ACHN (cell line): ENCODE data around the gene LEMD2.

Source experiments
- DNase-seq: peaks from one replicate; pipeline ENCODE4 v3.0.0-alpha.2; 2015
- in situ Hi-C: cut with HindIII; loops from 2 replicates; pipeline ENCODE4 v1.10.0; 2017; ENCODE audit warnings: low sequenced_read_pairs, low pct_ligation_motif_present, low pct_unique_long_range_greater_than_20kb

The LEMD2 gene

DNA sequence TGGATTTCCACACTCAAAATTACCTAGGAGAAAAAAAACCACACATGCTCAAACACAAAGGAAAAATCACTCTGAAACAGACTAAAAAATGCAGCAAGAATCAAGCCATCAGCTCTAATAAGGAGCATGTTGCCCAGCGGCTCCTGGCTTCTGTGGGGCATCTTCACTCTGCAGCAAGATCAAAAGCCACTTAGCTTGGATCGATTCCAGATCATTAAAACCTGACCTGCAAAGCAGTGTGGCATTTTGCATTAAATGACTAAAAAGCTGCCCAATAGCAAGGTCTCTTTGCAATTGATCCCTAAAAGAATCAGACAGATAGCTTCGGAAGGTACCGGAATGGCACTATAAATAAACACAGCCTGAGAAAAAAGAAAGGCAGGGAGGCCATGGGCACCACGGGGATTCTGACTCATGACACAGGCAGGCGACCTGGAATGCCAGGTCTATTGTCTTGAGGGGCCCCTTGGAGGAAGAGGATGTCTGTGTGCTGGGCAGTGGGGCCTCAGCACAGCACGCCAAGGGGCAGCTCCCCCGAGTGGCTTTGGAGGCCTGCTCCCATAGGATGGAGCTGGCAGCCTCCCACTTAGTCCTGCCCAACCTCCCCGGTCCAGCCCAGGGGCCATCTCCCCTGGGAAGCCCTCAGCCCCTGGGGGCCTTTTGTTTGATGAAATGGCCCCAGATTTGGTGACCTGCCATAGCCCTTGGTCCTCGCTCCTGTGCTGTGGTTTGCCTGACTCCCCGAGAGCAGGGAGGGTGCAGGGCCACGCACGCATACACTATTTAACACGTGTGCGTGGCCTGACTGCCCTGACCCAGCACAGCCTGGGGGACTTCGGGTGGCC lies 7.6 kb downstream of the LEMD2 start:
- in situ Hi-C loops, result no loop called here
- DNase-seq, result peak; percentile 68

DNA sequence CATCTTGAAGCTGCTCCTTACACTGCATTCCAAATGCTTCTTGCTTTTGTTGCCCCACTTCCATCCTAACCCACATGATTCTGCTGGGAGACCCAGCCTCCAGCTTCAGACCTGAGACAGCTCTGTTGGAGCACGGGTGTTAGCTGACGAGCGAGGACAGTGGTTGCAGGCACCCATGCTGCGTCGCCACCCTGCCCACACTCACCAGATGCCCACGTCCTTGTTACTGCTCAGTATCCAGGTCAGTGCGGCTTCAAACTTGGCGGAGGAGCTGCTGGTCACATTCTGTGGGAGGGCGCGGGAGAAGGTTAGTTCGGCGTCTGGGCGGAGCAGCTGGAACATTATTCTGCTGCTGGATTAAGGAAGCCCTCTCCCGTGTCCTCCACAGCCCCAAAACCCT lies 9.0 kb downstream of the LEMD2 start:
- in situ Hi-C loops, result no loop called here
- no peak for DNase-seq

DNA sequence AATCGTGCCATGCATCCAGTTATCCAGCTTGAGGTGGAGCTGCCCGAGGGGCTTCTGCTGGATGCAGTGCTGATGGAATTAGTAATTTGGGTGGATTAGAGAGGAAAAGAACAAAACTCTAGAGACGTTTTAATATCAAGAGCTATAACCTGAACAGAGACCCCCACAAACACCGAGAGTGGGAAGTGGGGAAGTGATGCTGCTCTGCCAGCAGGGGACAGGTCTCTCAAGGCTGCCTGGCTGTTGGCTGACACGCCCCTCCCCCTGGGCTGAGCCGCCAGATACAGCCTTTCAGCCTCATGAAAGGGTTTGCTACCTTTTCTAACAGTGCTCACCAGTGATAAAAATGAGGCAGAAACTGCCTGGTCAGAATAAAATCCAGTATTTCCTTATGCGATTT lies 9.6 kb downstream of the LEMD2 start:
- in situ Hi-C loops, result no loop called here
- DNase-seq, result no peak

DNA sequence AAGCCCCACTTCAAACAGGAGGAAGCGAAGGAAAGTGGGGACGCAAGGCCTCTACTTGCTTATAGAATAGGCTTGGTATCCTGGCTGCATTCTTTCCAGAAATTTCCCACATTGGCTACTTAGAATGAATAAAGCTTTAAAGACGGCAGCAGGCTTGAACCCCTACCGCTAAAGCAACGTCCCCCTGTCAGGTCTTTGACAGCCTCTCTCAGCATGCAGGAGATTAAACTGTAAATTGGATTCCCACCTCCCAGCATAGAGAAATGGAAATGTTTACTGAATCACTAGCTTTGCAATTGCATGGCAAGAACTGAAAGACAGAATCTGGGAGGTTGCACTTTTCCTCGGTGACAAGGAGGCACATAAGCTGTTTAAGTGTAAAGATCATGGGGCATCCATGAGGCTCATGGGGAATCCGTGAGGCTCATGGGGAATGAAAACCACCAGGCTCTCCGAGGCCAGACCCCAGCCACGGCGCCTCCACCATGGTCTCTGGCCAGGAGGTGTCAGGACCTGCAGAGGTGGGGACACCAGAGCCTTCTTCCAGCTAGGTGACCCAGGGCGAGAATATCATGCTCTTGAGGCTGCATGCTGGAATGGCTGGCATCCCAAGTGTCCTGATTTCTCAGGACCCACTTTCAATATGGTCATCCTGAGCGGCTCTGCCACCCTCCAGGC lies 10.3 kb downstream of the LEMD2 start:
- DNase-seq, result no peak
- in situ Hi-C loops, result no loop called here

DNA sequence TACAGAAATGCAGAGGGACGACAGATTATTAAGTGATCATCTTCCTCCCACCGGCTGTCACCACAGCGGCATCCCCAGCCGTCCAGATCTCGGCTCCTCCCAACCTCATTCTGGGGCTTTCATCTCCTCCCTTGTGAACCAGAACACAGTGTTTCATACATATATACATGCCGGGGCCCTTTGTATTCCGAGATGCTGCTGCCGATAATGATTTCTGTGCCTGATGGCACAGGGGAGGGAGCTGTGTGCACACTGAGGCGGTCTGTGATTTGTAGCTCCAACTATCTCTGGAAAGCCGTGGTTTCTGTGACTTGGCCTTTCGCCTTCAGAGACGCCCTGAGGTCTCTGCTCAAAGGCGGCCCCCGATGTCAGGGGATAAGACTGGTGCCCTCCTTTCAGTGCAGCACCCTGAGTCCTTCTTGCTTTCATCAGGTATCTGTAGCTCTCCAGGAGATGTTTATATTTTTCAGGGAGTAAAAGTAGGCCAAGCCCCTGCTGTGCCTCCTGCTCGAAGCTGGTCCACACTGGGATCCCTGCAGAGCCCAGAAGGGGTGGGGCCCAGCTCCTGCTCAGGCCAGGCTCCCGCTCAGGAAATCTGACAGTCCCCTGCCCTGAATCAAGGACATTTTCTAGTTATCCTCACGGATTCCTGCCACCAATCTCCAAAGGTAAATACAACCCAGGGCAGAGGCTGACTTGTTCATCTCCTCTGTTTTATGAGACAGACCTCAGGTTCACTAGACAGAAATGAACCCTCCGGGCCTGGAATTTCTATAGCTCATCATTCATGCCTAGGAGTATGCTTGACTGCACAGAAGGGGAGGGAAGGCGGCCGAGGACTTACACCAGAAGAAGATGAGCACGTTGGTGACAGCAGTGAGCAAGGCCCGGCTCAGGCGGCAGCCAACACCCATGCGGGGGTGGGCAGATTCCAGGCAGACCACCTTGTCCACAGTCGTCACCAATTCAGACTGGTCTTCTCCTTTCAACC lies 11.2 kb downstream of the LEMD2 start:
- in situ Hi-C loops, result no loop called here
- DNase-seq, result no peak

DNA sequence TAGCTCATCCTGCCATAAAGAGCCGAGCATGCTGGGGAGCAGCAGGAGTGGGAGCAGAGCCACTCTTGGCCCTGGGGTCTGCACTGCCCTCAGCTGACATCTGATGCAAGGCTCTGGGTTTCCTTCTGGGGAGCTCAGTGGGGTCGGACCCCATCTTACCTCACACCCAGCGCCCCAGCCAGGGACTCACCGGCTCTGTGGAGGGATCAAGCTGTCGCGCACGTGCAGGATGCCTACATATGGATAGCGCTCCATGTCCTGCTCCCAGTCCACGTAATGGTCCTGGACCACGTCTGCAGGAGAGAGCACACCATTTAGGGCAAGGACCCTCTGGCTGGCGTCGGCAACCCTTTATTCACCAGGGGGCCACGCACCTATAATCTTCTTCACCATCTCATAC lies 12.2 kb downstream of the LEMD2 start:
- in situ Hi-C loops, result no loop called here

DNA sequence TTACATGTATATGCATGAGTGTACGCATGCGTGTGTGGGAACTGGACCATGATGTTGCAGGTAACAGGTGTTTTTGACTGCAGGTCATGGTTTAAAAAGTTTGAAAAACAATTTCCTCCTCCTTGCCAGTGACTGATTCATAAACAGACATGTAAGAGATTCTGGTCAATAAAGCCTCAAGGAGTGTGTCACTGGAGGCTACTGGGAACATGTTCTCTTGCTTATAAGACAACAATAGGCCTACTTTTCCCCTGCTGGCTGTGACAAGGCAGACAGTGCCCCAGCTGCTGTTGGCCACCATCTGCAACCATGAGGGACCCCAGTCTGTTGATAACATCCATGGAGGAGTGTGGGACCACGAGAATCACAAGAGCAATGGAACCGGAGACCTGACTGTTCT lies 12.7 kb downstream of the LEMD2 start:
- in situ Hi-C loops, result no loop called here
- no peak for DNase-seq

More for the DNA sequence above, 12.2 kb downstream of the LEMD2 start:
- DNase-seq, result no peak

DNA sequence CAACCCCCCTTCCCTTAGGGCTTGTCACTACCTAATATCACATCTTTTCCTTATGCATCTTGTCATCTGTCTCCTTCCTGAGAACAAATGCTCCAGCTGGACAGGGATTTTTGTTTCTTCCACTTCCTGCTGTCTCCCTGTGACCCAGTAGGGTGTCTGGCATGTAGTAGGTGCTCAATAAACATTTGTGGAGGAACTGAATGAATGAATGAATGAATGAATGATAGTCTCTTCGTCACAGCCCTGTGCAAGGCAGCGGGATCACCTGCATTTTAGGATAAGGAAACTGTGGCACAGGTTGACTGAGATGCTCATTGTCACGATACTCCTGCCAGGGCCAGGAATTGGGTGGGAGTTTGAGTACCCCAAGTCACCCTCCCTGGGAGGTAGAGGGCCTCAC lies 14.2 kb downstream of the LEMD2 start:
- in situ Hi-C loops, result no loop called here

DNA sequence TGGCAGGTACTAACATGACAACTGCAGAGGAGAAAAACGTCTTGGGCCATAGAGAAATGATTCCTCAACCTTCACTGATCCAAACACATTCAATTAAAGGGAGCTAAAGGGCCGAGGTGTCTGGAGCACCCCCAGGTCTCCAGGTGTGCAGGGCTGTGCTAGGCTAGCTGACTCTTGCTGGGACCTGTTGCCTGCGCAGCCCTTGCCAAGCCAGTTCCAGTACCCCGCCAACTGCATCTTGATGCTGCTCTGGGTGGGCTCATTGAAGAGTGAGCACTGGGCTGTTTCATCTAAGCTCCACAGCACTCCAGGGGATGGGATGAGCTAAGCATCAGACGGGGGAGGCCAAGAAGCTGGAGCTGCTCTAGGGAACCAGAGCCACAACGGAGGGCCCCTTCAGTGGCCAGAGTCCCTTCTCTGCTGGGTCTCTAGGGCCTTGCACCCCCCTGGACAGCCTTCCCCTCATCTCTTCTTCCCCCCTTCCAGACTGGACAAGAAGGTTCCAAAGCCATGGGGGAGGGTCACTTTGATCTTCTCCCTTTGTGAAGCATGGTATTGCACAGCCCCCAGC lies 15.9 kb downstream of the LEMD2 start:
- in situ Hi-C loops, result no loop called here
- DNase-seq, result no peak

More for the DNA sequence above, 14.2 kb downstream of the LEMD2 start:
- DNase-seq, result no peak

DNA sequence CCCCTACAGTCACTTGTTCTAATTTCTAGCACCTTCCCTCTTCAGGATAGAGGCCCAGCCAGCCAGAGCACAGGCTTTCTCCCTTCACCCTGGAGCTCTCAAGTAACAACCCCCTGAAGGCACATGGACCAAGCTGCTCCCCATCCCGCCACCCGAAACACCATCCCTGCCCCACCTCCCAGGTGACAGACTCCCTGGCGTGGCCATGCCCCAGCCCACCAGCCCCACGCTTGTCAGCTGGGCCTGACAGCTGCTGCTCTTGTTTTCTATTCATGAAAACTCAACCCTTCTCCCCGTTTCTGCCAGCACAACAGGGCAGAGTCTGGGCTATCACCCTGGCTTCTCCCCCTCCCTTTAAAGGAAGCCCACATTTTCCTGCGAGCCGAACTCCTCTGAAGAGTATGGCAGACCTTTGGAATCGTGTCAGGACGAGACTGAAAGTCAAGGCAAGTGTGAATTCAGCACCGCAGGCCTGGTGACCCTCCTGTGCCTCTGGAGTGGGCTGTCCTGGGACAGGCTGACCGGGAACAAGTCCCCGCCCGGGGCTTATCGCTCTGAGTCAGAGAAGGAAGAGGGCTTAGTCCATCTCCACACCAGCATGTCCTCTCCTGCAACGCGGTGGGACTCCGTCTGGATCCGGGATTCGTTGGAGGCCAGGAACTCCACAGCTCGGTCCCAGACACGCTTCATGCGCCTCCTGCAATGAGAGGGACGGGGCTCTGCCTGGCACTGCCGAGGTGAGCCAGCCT lies 16.7 kb downstream of the LEMD2 start:
- no peak for DNase-seq
- in situ Hi-C loops, result no loop called here

DNA sequence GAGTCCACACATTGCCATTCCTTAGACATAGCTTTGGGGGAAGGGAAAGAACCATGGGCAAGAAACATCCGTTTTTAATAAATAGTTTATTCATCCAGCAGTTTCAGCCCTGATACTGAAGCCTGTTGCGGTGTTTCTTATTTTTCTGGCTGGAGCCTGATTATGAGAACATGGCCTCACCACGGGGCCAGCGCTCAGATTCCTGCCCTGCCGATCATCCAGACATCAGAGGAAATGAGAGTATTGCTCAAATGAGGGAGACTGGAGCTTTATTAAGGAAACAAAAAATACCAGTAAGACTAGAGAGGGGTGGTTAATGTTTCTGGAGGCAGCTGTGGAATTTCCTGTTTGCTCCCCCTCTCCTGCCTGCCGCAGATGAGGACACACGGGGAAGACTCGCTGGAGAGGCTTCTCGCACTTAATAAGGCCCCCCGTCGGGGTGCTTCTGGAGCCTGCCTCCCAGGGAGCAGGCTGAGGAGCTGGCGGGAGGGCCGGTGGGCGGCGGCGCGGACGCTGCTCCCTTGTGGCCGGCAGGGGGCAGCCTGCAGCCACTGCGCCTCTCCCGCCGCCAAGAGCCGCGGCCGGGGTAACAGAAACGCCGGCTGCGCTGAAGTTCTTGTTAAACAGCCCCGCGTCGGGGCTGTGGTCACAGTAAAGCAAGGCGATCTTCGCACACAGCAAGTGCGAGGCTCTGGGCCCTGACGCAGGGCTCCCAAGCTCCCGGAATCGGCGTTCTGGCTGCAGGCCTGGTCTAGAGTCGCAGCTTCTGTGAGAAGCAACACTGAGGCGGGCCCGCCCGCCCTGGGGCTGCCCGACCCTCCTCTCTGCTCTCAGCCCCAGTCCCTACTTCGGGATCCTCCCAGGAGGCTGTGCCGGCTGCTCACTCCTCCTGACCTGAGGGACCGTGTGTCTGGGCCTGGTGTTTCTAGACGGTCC lies 17.5 kb downstream of the LEMD2 start:
- peak; percentile 84 for DNase-seq
- in situ Hi-C loops, result no loop called here

DNA sequence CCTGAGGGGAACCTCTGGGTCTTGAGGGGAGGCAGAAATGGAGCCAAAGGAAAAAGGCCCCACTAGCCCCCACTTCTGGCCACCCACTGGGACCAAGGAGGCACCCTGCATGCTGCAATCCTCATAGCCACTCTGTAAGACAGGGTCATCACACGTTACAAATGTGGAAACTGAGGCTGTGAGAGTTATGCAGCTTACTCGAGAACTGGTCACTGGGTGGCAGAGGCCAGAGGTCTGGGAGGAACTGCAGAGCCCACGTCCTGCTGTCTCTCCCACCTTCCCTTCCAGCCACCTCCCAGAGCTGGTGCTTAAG lies 18.1 kb downstream of the LEMD2 start:
- in situ Hi-C loops, result no loop called here
- DNase-seq, result no peak

DNA sequence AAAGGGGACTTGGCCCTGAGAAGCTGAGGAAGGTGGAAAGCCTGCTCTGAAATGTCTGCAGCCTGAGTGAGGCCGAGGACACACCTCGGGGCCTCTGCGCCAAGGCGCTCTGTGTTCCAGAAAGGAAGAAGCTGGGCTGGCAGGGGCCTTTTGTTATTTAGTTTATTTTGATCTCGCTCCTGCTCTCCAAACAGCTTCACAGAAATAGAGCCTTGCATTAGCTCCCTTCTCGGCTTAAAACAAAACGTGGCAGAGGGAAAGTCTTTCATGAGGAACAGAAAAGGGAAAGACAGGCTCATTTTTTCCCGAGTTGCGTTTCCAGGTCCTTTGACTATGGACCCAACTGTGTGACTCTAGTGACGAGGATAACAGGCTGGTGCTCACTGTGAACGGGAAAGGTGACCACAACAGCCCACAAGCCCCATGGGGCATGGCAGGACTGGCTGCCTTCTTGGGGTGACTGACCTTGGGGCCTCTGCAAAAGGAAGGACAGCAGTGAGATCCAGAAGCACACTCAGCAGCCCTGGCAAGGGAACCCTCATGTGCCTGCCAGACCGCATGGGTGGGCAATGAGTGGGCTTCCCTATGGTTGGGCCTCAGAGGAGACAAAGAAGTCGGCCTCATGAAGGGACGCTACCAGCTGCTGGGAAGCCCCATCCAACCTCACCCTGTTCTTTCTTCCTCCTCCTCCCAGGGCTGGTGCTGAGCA lies 18.7 kb downstream of the LEMD2 start:
- no peak for DNase-seq
- in situ Hi-C loops, result no loop called here

DNA sequence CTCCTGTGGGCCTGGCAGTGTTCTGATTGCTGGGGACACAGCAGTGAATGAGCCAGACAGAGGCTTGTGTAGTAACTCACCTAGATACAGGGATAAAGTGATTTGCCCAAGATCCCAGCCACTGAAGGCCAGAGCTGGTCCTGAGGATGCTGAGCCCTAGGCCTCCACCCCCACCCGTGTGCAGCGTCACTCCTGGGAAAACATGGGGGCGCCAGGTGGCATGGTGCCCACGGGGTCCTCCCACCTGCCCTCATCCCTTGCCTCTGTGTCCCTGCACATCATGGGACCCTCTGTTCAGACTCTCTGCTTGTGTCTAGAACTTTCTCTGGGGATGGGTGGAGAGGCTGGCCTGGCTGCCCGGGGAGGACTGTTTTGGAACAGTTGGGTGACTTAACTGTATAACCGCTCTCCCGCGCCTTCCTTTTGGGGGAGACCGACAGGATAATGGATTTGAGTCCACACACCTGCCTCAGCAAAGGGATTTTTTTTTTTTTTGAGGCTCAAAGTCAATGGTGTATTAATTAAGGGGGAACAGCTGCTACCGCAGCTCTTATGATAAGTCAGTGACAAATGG lies 19.6 kb downstream of the LEMD2 start:
- in situ Hi-C loops, result no loop called here
- DNase-seq, result no peak

DNA sequence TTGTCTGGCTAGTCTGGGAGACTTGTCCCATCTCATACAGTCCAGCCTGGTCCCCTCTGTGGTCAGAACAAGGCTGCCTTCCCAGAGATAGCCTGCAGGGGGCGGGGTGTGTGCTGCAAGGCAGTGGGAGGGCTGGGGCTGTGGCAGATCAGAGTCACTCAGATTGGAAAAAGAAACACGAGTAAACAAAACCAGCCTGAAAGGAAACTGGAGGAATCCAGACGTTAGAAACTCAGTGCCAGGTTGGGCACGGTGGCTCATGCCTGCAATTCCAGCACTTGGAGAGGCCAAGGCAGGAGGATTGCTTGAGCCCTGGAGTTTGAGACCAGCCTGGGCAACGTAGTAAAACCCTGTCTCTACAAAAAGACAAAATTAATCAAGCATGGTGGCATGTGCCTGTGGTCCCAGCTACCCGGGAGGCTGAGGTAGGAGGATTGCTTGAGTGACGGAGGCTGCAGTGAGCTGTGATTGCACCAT lies 20.2 kb downstream of the LEMD2 start:
- in situ Hi-C loops, result no loop called here
- peak; percentile 67 for DNase-seq
